Stimulated activated CD8-positive, alpha-beta memory T cell treated with anti-CD3 and anti-CD28 coated beads, Interleukin-7, amount 100 ng/mL, for 48 hours (primary cell): ENCODE measurements around the gene BEGAIN.

Source experiments
- DNase-seq, 2 donors: peaks; one replicate each; pipeline ENCODE4 v3.0.0-alpha.2; 2020; ENCODE audit warnings: low read depth in 1 of 2; ENCODE audit errors: extremely low read depth in 1 of 2

Gene BEGAIN

DNA sequence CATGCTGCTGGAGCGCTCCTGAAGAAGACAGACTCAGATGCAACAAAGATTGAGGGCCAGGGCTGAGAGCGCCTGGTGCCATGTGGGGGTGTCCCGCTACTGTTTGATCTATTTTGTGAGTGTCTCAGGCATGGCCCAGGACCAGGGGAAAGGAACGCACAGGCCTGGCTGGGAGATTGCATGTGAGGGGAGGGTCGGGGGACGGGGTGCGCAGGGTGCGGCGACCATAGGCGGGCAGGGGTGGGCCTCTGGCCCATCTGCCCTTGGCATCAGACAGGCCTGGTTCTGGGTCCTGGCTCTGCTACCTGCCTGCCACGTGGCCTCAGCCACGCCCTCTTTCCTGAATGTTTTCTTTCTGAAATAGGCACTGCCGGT, 47.5 kb downstream of the BEGAIN start:
- no peak for DNase-seq

DNA sequence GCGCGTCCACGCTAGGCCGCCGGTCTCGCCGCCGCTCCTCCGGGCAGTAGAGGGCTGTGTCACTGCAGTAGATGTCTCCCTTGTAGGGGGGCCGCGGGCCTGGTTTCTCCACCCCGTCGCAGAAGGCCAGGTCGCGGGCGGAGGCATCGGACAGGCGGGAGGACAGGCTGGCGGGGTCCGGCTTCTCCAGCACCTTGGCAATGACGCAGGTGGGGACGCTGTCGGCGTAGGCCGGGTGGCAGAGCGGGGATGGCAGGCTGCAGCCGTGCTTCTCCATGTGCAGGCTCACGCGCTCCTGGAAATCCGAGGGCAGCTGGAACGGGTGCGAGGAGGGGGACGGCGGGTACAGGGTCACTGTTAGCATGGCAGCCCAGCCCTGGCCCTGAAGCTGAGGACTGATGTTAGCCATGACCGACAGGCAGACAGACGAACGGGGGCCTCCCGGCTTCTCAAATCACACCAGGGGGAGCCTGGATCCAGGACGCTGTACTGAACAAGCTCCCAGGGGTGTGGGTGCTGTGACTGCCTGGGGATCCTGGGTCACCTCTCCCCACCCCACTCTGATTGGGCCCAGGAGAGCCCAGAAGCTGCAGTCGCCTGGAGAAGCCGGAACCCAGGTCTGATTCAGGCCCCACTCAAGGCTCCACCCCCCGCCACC, 48.1 kb downstream of the BEGAIN start:
- no peak for DNase-seq

DNA sequence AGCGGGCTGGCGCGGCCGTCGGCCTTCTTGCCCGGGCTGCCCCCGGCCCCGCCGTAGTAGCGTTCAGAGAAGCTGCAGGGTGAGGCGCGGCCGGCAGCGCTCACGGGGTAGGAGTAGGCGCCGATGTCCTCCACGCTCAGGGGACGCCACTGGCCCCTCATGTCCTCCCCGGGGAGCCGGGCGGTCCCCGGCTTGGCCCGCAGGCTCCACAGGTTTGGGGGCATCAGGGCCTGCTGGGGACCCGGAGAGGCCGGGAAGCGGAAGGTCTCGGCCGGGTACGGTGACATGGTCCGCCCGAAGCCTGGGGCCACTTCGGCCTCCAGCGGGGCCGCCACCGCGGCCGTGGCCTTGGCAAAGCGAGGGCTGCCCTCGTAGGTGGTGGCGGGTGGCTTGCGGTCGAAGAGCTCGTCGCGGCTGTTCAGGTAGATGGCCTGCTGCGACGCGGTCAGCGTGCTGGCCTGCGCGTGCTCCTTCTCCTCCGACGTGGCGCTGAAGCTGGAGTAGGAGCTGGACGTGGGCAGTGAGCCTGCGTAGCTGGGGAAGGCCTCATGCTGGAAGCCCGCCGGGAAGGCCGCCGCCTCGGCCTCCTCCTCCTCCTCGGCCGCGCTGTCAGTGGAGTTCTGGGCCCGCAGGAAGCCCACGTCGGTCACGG, 48.7 kb downstream of the BEGAIN start:
- DNase-seq, result no peak

DNA sequence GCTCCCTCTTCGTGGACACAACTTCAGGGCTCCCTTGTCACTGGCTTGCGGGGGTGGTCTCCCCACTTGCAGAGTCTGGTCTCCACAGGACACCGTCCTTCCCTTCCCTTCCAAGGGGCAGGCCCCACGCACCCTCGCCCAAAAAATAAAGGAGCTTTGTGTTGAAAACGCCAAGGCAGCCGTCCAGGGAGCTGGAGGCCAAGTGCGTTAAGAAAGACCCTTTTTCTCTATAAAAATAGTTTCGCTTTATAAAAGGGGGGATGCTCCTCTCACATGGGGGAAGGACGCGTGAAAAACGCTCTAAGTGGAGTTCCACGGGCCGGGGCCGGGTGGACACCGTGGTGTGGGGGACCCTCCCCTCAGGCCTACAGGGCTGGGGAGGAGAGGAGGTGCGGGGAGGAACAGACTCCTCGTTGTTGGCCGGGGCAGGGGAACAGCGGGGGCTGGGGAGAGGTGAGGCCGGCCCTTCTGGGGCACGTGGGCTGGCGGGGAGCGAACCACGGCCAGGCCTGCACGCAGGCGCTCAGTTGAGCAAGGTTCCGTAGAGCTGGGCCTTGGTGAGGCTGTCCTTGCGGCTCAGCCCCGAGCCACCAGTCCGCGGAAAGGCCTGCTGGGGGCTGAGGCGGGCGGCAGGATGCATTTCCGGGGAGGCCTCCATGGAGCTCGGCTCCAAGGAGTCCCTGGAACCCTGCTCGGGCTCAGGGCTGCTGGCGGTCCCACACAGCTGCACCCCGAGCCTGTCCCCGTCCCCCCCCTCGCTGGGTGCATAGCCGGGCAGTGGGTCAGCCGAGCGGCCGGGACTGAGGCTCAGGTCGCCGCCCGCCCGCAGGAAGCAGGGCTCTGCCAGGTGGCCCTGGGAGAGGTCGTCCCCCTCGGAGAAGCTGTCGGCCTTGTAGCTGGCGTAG, 49.5 kb downstream of the BEGAIN start:
- DNase-seq, result no peak

DNA sequence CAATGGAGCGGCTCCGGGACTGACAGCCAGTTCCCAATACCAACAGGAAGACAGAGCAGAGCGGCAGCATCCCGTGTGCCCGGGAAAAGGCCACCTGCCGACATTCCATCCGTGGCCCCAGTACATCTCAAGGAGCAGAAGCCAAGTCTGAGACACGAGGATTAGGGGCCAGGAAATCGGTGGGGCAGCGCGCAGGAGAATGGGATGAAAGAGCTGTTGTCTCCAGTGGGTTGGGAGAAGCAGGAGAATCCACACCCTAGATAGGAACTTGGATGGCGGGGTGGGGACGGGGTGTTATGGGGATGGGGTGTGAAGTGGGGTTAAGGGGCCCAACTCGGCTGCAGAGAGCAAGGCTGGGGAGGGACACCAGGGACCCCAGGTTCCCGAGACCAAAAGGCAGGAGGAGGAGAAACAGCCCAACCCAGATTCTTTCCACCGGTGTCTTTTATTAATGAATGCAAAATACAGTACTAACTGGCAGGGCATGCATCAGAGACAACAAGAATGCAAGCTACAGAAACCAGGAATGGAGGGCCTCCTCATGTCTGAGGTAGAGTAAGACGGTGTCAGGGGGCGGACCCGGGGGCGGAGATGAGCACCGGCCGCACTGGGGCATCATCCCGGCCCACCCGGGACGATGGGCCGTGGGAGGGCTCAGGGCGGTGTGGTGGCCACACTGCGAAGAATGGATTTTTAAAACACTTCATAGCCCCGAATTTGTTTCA, 50.3 kb downstream of the BEGAIN start:
- no peak for DNase-seq

DNA sequence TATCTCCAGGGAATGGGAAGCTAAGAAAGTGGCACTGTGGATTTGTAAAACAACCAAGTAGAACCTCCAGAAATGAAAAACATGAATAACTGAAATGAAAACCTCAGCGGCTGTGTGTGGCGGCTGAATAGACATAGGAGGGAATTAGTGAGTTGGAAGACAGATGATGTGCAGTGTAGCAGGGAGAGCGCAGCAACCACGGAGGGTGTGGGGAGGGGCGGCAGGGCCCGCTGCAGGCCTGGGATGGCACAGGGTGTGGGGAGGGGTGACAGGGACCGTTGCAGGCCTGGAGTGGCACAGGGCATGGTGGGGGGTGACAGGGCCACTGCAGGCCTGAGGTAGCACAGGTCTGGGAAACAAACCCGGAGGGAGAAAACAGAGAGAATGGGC, 51.1 kb downstream of the BEGAIN start:
- DNase-seq, result no peak

DNA sequence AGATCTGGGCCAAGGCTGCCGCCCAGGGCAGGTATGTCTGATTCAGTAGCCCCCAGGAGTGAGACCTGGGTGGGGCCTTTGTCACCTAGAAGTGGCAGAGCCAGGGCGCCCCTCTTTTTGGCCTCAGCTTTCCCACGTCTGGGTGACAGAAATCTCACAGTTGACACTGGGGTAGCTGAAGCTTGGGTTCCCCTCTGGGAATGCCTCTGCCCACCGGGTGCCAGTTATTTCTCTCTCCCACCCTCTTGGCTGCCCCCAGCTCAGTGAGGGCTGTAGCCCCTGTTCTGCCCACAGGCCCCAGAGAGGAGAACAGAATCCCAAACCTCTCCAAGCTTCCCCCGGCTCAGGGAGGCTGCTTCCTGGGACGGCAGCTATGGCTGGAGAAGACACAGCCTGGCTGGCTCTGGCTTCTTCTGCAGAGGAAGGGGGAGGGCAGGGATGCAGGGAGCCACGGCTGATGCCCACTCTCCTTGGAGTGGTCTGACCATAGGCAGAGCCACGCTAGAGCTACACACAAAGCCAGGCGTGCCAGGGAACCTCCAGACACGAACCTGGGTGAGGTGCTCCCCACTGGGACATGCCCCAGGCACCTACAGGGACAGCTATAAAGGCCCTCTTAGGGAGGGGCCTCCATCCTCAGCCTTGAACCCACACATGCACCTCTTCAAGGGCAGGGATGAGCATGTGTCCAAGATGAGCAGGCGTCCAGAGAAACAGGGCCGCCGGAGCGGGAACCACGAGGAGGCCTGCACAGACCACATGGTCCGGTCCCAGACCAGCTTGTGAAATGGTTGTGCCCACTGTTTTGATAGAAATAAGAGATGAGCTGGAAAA, 51.7 kb downstream of the BEGAIN start:
- DNase-seq, result no peak

DNA sequence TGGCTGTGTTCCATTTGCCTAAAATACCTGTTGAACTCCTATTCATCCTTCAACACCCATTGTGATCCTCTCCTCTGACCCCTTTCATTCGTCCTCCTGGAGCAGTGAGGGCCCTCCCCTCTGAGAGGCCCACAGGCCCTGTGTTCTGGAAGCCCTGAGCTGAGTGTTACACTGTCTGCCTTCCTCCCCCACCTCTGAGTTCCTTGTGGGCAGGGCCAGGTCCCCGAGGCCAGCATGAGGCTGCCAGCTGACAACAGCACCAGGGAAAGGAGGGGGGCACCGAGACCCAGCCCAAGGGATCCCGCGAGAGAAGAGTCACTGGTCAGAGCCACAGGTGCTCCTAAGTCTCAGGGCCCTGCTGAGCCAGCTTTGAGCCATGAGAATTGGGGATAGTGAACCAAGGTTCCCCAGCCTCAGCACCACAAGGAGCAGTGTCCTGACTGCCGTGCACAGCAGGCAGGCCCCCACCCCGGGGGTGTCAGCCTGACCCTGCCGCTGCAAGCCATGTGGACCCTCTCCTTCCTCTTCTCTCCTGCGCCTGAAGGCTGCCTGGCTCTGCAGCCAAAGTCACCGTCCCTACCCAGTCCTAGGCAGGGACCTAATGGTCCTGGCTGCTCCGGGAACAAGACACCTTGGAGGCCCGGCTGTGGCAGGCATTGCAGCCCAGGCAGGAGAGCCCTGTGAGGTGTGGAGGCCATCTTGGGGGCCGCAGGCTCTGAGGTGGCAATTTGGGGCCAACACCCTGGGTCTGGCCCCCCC, 52.5 kb downstream of the BEGAIN start:
- no peak for DNase-seq

DNA sequence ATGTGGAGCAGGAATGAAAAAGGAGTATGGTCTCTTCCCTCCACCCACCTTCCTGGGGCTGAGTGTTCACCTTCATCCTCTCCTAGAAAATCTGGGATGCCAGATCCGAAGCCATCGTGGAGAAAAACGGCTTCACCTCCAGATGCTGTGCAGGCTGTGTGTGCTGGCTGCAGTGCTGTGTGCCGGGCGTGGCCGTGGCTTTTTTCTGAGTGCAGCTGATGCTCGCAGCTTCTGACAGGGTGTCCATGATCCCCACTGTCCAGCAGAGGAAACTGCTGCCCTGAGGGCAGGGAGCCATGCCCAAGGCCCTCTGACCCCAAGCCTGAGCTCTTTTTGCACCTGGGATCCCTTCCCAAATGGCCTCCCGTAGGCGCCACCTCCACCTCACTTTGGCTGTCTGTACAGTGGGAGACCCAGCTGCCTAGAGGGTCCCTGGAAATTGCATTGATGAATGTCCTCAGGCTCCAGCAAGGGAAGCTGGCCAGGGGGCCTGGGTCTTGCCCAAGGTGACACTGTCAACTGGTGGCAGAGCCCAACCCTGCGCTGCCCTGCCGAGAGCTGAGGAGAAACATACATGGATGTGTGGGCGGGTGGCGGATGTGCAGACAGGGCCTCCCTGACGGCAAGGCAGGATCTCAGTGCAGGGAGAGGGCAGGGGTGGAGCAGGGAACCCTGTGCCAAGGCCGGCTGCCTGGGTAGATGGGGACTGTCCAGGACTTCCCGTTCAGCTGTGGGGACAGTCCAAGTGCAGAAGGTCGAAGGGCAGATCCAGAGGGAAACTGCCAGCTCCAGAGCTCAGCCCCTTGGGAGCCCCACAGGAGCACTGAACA, 53.3 kb downstream of the BEGAIN start:
- no peak for DNase-seq

DNA sequence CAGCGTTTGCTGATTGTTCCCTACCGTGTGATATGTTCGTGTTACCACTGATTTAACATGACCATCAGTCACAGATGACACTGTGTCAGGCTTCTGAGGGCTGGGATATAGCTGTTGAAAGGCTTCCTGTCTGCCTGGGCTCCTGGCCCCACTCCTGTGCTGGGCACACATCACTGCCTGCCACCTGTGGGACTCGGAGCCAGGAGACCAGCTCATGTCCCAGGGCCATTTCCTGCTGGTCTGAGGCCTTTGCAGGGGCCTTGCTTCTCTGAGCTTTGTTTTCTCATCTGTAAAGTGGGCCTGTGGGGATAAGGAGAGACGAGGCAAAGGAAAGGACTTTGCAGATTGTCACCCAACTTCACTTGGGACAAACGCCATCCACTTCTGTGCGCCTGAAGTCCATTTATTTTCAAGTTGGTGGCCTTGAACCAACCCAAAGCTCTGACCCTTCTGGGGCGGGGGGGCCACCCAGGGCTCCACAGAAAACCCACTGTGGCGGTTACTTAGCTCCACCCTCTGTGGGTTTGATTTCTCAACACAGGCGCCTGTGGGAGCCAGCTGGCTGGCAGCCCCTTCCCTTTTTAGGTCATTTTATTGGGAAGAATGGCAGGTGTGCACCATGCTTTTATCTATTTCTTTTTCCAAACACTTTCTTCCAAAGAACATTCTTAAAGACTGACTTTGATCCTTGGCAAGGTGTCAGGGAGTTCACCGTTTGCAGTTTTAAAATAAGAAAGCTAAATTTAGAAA, 54.1 kb downstream of the BEGAIN start:
- no peak for DNase-seq

DNA sequence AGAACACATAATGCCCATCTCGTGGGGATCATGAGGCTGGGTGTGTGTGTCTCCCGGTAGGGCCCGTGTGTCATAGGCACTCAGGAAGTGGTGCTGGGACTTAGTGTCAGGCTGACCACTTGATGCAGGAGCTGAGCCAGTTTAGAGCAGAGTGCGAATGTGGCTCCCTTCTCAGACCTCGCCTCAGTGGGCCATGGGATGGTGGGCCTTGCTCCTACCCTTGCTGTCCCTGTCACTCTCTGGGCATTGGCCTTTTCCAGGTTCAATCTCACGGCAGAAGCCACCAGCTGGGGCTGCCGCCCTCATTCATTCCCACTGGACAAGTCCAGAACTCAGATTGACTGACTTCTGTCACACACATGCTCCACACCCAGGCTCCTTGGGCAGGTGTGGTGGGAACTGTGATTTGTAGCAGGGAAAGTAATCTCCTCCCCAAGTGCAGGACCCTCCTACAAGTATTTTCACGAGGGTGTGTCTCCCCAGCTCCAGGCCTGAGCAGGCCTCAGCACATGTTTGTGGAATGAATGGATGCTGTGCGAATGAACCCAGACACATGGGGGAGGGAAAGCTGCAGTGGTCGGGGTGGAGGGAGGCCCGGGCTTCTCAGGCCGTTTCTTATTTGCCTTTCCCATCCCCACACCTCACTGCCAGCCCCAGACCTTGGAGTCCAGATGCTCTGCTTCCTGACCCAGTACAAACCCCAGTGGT, 54.9 kb downstream of the BEGAIN start:
- DNase-seq, result no peak

DNA sequence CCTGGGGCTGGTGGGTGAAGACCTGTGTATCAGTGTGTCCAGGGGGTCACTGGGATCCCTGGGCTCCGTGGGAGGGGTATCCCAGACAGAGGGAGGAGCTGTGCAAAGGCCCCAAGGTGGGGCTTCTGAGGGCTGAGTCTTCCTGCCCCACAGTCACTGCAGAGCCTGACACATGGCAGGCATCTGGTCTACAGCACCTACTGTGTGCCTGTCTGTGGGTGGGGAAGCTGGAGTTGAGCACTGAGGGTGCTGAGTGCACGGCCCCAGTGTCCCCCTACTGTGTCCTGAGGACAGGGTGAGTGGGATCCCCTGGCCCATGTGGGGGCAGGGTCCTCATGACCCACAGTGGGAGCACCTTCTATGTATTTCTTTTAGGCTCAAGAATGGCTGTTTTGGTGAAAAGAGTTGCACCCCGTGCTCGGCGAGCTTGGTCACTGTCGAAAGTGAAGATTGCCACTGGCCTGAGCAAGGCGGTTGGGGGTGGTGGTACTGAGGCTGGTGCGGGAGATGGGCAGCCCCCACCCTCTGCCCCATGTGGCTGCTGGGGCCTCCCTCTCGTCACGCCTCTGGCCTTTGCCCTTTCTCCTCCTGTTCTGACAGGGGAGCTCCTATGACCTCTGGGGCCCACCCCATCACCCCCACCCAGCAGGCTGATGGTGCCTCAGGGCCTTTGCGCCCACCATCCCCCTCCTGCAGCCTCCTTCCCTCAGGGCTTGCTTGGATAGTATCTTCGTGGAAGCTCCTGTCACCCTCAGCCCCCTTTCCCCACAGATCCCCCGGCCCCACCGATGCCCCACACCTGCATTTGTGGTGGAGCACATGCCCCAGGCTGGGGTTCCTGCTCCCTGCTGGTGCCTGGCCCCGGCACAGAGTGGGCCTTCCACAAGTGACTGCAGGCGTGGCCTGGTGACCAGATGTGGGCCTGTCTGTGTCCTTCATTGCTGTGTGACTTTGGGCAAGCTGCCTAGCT, 55.8 kb downstream of the BEGAIN start:
- no peak for DNase-seq

DNA sequence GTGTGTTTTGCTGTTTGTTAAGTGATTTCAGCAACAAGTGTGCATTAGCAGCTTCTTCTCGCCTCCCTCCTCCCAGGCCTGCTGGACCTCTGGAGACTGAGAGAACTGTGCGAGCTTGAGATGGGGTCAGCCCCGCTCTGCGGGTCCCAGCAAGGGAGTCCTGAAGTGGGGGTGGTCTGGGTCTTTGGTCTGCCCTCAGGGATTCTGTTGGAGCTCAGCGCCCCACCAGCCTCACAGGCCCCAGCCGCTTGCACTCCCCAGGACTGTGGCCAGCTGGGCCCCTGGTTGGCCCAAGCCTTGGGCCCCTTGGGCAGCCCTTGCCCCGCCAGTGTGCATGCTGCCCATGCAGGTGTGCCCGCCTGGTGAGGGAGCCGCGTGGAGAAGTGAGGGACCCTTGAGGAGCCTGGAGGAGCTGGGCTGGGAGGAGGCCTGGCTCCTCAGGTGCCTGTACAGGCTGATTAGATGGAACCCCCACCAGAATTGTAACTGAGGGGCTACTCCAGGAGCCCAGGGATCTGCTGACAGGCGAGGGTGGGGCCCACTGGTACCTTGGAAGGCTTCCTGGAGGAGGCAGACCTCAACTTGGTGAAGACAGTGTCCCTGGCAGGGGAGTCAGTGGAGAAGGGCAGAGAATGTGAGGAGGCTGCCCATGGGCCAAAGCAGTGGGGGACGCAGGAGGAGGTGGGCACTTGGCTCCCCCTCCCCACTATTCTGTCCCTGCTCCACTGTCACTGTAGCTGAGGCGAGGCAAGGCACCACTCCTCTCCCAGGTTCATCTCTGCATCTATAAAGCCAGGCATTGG, 56.7 kb downstream of the BEGAIN start:
- no peak for DNase-seq

DNA sequence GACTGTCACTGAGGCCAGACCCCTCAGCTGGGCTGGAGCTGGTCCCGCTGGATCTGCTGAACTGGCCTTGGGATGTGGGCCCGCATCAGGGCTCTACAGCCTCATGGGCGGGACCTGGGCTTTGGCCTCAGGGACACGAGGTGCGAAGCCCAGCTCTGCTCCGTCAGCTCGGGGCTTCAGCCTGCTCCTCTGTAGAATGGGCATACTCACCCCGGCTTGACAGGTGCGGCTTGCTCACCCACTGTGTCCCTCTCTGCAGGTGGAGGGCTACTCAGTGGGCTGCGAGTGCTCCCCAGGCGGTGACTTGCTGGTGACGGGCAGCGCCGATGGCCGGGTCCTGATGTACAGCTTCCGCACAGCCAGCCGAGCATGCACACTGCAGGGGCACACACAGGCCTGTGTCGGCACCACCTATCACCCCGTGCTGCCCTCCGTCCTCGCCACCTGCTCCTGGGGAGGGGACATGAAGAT, 57.6 kb downstream of the BEGAIN start:
- no peak for DNase-seq

DNA sequence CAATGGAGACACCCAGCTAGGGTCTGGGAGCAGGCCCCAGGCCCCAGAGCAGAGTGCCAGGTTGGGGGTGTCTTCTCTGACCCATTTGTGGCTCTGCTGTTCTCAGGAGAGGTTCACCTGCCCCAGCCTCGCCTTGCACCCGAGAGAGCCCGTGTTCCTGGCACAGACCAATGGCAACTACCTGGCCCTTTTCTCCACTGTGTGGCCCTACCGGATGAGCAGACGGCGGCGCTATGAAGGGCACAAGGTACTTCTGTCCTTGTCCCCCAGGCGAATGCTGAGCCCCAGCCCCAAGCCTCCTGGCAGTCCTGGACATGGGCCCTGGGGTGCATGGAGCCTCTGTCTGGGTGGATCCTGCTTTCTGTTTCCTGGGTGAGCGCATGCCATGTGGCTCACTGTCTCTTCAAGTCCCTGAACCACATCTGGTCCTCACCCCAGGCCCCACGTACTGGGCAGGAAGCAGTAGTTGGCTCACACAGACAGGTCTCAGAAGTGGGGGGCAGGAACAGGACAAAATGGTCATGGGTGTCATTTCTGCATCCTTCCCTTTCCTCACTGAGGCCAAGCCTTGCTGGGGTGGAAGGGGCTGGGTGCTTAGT, 58.2 kb downstream of the BEGAIN start:
- no peak for DNase-seq
